NCI-H2107 (cell line): ENCODE data around the gene AGTPBP1.
"Not testable (repeated sequence)": the region's sequence is repeated elsewhere in the genome, so short reads cannot be mapped to it uniquely, and the experiment has no call there.

Experiments used
- DNase-seq: peaks from one replicate; lab custom pipeline; 2025; lab: John Stamatoyannopoulos, UW

AGTPBP1 gene

DNA sequence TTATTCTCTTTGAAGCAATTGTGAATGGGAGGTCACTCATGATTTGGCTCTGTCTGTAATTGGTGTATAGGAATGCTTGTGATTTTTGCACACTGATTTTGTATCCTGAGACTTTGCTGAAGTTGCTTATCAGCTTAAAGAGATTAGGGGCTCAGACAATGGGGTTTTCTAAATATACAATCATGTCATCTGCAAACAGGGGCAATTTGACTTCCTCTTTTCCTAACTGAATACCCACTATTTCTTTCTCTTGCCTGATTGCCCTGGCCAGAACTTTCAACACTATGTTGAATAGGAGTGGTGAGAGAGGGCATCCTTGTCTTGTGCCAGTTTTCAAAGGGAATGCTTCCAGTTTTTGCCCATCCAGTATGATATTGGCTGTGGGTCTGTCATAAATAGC lies 22.3 kb downstream of the AGTPBP1 start:
- DNase-seq = not testable (repeated sequence)

DNA sequence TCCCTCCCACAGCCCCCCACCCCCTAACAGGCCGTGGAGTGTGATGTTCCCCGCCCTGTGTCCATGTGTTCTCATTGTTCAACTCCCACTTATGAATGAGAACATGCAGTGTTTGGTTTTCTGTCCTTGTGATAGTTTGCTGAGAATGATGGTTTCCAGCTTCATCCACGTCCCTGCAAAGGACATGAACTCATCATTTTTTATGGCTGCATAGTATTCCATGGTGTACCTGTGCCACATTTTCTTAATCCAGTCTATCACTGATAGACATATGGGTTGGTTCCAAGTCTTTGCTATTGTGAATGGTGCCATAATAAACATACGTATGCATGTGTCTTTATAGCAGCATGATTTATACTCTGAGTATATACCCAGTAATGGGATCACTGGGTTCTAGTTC lies 23.9 kb downstream of the AGTPBP1 start:
- DNase-seq = not testable (repeated sequence)

DNA sequence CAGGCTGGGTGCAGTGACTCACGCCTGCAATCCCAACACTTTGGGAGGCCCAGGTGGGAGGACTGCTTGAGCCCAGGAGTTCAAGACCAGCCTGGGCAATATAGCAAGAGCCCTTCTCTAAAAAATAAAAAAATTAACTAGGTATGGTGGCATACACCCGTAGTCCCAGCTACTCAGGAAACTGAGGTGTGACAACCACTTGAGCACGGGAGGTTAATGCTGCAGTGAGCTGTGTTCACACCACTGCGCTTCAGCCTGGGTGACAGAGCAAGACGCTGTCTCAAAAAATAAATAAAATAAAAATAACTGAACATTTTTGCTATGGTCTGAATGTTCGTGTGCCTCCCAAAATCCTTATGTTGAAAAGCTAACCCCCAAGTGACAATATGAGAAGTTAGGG lies 24.5 kb downstream of the AGTPBP1 start:
- no peak for DNase-seq

DNA sequence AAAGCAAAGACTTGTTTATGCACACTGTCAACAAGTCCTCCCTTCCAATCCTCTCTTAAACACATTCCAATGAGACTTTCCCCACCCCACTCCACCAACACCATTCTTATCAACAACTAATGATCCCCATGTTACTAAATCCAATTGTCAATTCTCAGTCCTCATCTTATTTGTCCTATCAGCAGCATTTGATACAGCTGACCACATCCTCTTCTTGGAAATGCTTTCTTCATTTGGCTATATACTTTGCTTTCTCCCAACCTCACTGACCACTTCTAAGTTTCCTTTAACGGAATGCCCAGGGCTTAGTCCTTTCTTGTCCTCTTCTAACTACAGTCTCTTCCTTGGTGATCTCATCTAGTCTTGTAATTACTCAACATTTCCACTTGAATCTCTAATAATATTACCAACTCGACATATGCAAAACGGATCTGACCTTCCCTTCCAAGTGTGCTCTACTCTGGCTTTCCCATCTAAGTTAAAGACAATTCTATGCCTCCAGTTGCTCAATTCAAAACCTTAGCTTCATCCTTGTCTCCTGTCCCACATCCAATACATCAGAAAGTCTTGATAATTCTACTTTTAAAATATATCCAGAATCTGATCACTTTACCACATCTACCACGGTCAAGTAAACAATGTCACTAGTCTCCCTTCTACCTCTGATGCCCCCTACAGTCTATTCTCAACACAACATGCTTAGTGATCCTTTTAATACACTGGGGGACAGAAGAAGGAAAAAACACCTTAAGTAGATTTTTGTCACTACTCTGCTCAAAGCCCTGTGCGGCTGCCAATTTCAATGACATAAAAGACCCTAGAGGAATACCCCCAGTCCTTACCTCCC lies 25.5 kb downstream of the AGTPBP1 start:
- DNase-seq = no peak

DNA sequence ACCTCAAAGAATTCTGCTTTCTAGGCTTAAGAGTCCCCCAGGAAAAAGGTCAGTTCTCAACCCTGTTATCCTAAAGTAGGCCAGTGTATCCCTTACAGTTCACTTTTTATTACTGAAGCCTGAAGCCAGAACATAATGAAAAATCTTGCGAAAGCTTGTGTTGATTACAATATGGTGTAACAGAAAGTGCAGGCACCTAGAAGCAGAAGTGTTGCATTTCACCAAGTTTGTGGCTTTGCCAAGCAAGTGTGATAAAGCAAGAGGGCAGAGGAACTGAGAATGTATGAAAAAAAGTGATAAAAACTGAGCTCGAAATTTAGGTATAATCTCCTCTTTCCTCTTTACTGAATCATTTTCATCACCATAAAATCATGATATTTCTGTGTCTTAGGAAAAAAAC lies 26.2 kb downstream of the AGTPBP1 start:
- DNase-seq = no peak

DNA sequence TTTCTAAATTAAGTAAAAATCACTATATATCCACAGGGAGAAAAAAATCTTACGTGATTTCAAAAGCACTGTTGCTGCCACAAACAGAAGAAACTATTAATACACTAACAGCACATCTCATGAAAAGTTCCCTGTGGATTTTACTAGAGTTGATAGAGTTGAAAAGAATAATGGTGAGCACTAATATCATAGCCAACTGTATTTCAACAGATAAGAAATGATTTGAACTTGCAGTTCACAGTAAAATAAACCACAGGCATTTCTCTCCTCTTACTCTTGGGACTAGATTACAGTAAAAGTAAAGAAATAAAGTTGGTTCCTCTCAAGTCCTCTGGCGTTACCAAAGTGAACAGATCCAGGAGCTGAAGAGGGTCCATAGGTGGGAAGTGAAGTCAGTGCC lies 27.9 kb downstream of the AGTPBP1 start:
- DNase-seq = no peak

DNA sequence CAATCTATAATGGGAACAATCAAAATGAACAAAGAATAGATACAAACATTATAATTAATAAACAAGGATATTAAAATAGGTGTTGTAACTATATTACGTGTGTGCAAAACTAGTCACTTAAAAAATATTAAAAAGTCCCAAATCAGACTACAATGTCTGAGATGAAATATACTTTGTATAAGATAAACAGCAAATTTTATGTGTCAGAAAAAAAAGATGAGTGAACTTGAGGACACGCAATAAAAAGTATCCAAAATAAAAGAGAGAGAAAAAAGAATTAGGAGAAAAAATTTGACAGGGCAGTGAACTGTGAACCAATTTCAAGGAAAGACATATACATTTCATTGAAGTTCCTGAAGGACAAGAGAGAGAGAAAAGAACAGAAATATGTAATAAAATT lies 37.0 kb downstream of the AGTPBP1 start:
- DNase-seq = no peak

DNA sequence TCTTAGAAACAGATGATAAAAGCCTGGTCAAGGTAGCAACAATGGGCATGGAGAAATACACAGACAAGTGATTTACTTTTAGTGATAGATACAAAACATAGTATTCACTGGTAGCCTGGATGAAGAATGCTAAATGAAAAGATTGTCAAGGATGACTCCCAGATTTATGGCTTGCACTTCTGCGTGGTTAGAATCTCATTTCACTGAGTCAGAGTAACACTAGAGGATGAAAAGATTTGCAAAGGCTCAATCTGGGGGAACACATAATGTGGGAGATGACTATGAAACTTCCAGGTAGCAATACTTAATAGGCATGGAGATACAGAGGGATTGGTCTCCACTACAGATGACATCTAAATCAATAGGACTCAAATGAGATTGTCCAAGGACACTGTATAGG lies 38.4 kb downstream of the AGTPBP1 start:
- no peak for DNase-seq

DNA sequence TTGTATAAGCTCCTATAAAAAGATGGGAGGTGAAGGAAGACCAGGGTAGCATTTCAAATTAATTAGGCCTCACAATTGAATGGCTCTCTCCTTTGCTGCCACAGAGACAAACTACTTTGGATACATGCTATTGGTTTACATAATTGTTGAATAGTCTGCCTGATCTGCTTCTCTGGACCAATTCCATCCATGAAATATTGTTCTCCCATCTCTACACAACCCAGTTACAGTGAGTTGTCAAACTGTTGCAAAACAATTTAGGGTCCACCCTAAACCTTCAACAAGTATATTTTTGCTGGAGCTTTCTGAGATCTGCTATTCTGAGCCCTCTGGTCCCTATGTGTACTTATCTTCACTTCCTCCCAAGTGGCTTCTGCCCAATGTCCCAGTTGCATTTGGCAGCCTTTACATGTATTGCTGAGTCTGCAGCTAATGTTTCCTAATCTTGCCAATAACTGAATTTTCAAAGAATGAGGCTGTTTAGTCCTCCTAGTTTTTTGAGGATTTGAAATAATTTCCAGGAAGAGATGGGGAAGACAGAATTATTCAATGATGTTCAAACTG lies 38.9 kb downstream of the AGTPBP1 start:
- DNase-seq = no peak

DNA sequence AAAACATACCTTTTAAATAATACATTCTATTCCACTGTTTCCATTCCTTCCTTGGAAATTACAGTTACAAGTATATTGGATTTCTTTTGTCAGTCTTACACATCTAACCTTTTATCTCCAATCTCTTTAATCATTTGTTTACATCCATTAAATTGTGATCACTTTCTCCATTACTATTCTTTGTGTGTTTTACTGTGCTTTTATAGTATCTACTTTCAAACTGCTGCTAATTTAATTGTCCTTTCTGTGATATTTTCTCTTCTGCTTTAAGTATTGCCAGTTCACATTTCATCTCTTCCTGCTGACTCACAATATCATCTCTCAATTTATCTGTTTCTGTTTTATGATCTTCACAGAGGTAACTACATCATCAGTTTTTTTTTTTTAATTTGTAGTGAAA lies 39.6 kb downstream of the AGTPBP1 start:
- no peak for DNase-seq

DNA sequence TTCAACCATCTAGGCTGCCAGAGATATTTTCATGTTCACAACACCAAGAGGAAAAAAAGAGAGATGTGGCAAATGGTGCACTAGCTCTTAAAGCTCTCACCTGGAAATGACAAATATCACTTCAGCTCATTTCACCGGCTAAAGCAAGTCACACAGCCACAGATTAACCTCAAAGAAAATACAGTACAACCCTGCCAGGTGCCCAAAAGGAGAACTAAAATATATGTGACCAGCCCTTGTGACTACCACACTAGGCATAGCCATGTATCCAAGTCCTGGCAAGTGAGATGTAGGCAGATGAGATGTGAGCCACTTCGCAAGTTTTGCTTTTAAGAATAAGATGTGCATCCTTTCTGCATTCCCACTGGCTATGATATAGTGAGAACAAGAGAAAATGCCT lies 41.4 kb downstream of the AGTPBP1 start:
- DNase-seq = no peak

DNA sequence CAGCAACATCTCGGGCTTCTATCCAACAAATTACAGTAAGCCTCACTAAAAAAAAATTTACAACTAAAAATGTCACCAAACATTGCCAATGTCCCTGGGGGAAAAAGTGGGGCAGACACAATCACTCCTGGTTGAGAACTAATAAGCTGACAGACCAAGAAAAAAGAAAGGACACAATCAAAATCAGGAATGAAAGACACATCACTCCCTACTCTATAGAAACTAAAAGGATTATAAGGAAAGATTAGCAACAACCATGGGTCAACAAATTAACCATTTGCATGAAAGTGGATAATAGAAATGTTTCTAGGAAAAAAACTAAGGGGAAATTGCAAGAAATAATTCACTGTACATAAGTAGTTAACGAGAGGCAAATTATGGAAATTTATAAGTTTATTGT lies 53.4 kb downstream of the AGTPBP1 start:
- no peak for DNase-seq

DNA sequence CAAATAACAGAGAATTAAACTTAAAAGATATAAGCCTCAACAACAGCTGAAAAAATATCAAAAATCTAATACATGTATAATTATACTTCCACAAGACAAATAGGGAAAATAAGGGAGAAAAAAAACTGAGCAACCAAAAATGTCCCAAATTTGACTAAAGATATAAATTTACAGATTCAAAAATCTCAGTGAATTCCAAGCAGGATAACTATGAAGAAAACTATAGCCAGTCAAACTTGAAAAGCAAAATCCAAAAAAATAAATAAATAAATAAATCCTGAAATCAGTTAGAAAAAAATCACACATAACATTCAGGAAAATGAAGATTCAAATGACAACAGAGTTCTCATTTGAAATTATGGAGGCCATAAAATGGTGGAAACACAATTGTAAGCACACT lies 56.7 kb downstream of the AGTPBP1 start:
- DNase-seq = no peak

DNA sequence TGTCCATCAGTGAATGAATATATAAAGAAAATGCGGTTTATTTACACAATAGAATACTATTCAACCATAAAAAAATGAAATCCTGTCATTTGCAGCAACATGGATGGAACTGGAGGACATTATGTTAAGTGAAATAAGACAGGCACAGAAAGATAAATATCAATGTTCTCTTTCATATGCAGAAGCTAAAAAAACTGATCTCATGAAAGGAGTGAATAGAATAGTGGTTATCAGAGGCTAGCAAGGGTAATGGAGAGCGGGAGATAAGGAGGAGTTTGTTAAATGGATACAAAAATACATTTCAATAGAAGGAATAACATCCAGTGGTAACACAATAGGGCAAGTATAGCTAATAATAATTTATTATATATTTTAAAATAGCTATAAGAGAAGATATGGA lies 65.0 kb downstream of the AGTPBP1 start:
- DNase-seq = no peak

DNA sequence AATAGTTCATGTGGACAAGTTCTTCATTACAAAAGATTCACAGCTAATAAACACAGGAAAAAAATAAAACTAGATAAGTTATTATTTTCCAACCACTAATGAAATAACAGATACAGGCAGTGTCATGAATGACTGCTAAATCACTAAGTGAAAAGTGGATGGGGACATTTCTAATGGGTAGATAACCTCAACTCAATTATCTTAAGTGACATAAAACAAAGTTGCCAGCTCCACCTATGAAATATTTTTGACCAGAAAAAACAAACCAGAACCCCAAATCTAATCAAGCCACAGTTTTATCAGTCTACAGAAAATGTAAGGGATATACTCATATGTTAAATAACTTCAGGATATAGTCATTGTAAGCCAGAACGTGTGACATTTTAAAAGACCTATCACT lies 74.4 kb downstream of the AGTPBP1 start:
- DNase-seq = no peak

DNA sequence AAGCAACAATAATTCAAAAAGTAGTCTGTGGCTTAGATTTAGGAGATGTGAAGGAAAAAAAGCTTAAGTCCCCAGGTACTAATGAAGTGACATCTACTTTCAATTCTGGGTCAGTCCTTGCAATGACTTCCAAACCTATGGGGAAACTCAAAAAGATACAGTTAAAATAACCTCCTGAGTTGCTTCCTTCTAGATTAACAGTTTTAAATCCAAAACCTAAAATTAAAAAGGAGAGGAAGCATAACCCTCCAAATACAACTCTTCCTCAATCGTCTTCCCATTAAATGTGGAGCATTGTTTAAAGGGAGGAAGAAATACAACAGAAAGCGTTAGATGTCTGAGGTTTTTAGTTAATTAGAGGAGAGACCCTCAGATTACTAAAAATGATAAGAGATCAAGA lies 75.7 kb downstream of the AGTPBP1 start:
- no peak for DNase-seq

DNA sequence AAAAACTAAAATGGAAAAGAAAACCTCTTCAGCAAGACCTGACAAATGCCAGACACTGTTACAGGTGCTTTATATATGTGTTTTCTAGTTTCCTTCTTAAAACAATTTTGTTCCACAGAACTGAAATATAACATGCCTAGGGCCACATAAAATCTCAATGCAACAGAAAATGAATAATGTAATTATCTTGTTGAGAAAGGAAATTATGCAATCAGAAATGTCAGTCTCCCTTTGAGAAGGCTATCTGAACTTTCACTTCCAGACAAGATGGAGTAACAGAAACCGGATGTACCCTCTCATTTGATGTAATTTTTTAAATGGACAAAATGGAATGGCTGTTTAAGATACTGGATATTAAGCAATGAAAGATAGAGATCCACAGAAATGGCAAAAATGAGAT lies 79.2 kb downstream of the AGTPBP1 start:
- no peak for DNase-seq

DNA sequence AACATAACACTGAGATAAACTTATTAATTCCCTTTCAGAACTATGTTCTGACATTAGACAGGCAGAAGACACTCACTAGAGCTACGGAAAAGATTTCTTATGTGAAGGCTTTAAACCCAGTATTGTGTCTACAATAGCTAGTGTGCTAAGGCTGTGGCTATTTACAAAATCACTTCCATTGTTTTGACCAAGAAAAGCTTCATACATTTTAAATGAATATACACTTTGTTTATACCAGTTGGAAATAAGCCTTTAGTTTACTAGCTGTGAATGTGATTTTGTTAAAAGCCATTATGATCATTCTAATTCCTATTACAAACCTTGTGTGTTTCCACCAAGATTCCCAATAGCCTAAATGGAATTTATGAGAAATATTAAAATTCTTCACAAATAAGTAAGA lies 83.0 kb downstream of the AGTPBP1 start:
- DNase-seq = no peak

DNA sequence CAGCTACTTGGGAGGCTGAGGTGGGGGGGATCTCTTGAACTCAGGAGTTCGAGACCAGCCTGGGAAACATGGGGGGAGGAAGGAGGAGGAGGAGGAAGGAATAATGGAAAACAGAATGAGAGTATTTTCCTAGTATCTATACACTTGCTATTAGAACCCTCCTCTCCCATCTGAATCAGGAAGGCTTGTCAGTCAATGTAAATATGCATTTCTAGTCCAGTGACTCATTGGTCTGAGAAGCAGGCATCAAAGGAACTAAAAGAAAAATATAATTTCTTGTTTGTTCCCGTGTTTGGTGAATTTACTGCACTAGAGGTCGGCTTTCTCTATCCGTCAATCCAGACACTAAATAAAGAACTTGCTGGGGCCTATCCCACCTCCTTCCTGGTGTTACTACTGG lies 88.6 kb downstream of the AGTPBP1 start:
- no peak for DNase-seq

DNA sequence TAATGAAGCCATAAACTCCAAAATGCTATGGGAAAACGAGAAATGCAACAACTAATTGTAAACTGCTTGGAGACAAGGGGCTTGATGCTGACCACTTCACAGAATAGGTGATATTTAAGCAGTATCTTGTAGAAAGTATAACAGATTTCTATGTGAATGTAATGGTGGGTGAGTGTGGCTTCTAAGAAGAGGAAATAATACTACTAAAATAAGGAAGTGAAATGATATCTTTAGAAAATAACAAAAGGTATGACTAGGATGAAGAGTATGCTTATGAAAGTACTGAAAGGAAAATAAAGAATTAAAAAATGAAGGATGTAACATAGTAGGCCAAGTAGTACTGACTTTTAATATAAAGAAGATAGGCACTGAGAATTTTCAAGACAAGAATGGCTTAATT lies 94.2 kb downstream of the AGTPBP1 start:
- DNase-seq = no peak

DNA sequence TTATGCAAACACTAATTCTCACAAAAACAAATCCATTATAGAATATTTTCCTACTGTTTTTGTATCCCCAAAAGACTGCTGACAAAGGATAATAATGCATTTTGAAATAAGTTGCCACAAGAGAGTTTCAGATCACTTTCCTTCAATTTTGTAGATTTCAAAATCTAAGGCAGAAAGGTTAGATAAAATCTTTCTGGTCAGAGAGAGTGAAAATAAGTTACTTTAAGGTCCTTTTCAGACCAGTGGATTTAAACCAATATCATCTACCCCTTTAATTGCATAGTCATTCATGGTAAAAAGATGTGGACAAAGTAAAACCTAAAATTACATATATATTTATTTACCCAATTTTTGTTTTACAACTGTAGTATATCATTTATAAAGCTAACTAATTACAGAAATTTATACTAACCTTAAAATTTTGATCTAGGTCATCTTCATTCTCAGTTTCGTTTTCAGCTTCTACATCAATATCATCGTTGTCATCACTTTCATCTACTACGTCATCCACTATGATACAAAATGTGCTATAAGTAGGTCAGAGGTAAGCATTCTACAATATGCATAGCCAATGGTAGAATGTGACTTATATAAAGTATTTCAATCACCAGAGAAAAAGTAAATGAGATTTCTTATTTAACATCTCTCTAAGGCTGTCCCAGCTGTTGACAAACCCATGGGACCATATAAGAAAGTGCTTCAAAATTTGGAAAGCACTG lies 95.7 kb downstream of the AGTPBP1 start:
- DNase-seq = no peak

DNA sequence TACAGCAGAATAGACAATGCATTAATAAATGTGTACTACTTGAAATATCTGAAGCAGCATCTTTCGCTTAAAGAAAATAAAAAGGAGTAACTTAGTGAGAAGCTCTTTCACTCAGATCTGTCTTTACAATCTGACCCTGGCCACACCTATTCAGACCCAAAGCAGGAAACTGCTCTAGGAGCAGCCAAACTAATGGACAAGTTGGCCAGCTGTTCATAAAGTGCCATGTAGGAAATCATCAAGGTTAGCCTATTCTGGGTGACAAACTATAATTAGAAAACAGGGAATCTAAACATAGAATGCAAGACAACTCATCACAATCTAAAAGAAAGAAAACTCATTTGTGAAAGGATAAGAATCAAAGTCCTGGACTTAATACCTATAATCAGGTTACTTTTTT lies 101.3 kb downstream of the AGTPBP1 start:
- DNase-seq = no peak

DNA sequence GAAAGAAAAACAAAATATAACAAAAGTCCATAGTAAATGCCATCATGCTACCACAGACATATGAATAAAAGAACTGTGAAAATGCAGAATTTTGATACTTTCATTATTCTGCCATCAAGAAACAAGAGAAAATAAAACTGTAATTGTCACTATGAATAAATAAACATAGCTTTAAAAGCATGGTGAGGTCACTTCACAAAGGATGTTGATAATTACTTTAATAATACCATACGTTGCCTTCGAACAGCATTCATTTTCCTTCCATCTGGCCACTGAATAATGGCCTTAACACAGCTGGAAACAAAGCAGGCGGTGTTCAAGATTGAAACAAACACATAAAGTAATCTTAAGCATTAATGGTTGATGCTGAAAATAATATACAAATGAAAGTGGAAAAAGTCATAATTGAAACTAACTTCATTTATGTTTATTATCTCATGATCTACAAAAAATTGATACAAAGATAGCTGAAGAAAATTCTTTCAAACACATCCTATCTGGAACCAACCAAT lies 102.0 kb downstream of the AGTPBP1 start:
- no peak for DNase-seq
